Stimulated activated CD8-positive, alpha-beta memory T cell treated with anti-CD3 and anti-CD28 coated beads, Interleukin-12 subunit alpha, Interleukin-12 subunit beta, amount 100 ng/mL, for 24 hours (primary cell): Measurements from ENCODE around the gene CDH2.

Source experiments
- DNase-seq: peaks from one replicate; pipeline ENCODE4 v3.0.0-alpha.2; 2020; ENCODE audit errors: extremely low read depth

Gene CDH2

DNA sequence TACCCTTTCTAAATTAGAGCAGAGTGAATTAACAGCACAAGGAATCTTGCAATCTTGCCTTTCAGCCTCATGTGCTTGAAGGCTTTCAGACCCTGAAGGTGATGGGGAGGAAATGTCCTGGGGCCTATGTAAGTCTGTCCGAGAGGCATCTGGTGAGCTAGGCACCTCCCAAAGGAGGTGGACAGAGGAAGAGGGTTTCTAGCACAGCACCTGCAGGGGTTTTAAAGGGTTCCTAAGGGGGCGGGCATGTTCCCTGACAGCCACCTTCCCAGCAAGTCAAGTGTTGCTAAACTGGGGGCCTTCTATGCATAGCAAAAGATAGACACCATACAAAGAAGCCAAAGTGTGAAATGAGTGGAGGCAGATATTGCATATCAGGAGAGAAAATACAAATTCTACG is 88.5 kb downstream of the CDH2 start:
- DNase-seq, result no peak

DNA sequence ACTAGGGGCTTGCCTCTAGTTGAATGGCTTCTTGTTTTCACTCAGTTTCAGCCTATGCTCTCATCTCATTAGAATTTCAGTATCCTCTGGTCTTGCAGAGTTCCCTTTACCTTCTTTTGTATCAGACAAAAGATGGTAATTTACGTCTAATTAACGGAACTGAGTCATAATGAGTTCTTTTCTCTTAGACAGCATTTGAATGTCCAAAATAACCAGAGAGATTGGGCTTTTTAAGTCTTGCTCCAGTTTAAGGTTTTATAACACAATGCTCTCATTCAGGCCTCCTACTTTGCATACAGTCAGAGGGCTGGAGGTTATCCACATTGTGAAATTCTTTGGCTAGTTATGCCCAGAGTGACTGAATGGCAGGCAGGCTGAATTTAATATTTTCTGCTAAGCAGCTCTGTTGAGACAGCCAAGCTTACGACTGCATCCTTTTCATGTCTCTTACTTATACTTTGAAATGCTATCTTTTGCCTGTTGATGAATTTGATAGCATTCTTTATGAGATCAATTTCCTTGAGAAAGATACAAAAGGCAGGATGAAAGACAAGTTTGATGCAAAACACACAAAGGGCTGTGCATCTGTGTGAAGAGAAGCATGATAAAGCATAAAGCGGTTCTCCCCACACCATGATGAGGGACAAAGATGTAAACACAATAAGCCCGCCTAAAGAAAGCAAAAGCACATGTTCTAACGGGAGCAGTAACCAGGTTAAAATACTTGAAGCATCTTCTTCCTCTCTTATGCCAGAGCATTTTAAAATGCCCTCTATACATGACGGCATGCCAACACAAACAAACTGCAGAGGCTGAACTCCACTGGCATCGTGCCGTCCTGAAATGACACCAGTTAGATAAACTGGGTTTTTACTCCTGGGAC is 90.0 kb downstream of the CDH2 start:
- no peak for DNase-seq

DNA sequence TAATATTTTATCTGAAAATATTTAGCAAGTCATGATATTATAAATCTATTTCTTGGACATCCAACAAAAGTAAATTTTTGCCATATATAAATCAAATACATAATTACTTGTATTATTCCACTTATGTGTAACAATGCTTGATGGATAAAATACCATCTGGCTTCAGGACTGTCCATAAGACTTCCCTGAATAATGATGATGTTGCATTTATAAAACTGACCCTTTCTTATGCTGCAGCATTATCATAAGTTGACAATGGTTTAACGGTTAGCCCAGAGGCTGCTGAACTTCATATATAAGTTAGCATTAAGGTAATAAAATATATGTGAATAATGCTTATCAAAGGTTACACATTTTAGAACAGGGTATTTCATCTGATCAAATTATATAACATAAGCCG is 95.4 kb downstream of the CDH2 start:
- DNase-seq, result no peak

DNA sequence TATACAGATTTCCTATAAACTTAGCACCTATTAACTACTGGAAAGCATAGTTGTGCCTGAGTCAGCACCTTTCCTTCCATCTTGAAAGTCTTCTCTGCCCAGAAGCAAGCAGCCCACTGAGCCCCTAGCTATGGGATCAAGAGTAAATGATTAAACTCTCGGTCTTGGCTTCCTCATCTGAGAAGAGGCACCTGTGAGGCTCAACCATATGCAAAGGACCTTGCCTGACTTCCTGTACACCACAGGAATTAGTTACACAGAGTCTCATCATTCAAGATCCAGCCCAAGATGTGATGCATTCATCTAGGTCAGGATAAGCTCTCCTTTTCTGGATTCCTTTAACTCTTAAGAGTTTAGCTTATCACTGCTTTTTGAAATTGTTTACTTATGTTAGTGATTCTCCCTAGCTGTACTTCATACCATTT is 96.0 kb downstream of the CDH2 start:
- no peak for DNase-seq

DNA sequence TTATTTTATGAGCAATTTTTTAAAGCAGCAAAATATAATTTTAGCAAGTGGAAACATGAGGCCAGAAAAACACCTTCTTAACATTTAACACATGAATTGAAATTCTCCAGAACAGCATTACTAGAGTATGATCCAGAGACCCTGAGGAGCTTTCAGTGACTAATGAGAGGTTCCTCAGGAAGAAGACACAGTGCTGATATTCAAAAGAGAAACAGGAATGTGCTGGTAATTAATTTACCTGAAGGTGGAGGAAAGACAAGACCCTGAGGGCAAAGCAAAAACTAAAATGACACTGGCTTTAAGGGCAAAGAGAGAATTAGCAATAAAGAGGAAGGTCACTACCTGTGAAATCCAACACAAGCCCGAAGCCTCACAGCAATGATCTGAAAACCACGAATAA is 97.0 kb downstream of the CDH2 start:
- DNase-seq, result no peak

DNA sequence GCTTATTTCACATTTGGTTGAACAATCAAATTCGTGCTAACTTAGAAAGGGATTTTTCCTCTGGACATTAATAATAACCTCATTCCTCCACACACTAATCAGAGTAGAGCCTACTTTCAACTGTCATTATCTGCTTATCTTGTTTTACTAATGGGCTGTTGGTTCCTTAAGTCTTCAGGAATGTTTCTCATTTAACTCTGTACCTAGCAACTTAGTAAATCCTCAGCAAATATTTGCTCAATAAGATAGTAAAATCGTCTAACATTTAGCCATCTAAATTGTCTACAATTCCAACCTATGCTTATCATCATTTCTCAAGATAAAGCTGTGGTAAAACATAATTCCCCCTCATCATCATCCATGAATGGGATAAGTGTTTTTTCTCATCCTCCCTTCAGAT is 98.1 kb downstream of the CDH2 start:
- DNase-seq, result no peak

DNA sequence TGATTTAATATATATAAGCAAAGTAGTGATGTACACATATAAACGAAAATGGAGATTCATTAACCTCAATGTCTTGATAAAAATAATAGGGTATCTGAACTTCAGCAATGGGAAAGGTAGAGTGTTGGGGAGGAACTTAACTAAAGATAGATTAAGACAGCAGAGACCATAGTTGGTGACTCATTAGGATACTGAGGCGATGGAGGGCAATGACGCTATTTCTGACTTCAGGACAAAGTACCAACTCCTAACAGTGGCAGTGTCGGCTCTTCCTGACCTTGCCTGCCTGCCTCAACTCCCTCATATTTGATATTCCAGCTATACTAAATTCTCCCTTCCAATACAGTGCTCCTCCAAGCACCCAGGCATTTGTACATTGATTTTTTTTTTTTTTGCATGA is 98.6 kb downstream of the CDH2 start:
- no peak for DNase-seq

DNA sequence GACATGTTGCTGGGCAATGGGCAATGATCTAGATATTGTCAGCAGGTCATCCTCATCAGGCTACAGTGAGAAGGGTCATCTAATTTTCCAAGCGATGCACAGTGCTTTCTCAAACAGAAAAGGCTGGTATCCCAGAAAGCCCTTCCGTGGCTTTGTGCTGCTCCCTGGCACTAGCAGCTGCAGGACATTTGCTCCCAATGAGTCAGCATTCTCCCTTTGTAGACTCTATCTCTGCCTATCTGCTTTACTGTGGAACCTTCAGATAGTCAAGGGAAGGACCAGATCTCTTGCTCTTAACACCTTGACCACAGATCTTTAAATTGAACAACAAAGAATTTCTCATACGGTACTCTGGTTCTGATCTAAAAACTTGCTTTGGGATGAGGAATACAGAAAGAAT is 101.4 kb downstream of the CDH2 start:
- no peak for DNase-seq

DNA sequence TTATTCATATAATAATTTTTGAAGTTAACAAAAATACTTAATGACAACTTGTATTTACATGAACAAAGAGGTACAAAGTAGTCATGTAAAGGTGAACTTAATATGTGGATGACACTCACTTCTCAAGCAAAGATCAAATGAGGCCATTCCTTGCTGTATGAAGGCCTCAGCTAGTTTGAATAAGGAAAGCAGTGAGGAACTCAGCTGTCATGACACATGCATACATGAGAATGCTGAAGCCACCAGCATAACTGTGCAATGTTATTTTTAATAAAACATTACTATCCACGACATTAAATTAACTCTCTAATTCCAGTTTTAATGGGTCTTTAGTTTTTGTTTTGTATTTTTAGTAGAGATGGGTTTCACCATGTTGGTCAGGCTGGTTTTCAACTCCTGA is 102.9 kb downstream of the CDH2 start:
- DNase-seq, result no peak

DNA sequence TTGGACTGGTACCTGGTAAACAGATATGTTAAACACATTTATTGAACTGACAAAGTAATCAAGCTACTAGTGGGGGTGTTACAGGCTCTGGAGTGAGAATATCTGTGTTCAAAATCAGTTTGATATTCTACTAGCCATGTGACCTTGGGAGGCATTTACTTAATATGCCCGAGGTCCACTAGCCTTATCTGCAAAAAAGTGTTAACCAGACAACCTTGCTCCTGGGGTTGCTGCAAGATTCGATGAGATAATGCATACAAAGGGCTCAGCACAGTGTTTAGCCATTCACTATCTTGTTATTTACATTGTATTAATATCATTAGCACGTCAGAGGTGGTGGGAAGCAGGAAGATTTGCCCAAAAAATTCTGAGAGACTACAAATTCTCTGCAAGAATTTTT is 103.3 kb downstream of the CDH2 start:
- no peak for DNase-seq

DNA sequence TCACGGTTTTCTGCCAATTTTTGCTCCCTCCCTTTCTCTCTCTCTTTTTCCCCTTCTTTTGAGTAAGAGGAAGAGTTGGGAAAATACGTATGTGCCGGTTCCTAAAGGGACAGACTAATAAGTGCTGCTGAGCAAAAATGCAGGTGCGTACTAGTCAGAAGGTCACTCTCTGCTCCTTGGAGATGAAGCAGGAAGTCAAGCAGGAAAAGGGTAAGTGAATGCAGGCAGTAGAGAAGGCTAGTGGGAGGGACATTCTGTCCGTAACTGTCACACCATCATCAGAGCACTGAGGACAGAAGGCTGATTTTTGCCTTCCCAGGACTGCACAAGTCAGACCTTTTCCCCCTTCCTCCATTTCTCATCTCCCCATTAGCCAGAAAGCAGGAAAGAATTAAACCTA is 105.7 kb downstream of the CDH2 start:
- DNase-seq, result no peak

DNA sequence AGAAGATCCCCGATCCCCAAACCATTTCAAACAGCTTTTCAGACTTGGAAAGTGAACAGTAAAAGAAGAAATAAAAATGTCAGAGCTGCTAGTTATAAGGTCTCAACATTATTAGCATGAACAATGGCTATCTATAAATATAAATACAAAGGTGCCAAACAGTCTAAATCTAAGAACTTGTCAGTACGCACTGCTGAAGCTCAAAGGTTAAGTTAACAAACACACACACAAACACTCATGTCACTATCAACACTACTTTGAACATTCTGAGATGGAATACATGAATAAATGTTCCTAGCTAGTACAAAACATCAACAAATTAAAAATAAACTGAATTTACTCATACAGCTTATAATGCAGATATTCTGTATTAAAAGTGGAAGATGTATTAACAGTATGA is 108.7 kb downstream of the CDH2 start:
- no peak for DNase-seq

DNA sequence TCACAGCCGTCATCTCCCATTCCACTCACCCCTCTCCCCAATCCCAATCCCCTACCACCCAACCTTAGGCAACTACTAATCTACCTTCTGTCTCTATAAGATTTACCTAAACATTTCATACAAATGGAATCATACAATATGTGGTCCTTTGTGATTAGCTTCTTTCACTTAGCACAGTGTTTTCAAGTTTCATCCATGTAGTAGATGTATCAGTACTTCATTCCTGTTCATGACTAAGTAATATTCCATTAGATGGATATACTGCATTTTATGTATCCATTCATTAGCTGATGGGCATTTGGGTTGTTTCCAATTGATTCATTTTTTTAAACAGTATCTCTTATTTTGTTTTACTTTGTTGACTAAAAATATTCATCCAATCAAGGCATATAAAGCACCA is 109.6 kb downstream of the CDH2 start:
- no peak for DNase-seq

DNA sequence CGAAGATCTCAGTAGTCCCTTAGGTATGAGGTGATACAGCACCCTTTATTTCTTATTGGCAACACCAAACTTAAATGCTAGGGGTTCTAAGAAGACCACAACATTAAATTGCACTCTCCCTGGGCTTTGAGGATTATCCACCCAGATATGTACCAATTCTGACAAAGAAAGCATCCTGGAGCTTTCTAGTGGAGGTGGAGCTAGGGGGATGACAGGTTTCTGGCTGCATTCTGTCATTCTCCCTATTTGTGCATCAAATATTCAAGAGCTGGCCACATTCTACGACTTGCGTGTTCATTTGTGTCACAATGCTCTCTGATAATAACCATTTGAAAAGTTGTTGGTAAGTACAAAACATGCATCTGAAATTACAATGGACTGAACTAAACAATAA is 111.1 kb downstream of the CDH2 start:
- DNase-seq, result no peak

DNA sequence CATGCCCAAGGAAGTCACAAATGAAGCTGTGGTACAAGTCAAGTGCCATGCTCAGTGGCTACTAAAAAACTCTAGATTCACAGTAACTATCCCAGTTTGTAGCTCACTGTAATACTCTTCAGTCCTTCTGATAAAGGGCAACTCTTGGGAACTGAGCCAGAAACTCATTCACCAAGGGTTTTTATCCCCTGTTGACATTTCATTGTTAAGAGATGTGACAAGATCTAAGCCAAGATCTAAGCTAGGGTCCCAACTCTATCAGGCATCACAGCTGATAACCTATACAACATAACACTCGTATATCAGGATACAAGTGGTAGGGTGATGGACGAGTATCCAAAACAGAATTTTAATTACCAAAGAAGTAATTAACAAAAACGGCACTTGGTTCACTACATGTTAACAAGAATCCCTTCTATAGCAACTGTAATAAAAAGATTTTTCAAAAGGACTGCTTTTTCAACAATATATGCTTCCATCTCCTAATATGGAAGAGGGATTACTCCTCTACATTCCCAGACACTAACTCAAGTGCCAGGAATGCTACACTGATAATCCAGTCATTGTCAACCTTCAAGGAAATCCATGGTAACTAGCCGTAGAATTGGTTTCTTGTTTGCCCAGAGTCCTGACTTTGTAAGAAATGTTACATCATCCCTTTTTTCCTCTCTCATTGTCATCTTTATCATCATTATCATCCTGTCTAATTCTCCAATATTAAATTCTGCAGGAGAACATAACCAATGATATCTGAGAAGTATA is 111.7 kb downstream of the CDH2 start:
- no peak for DNase-seq

DNA sequence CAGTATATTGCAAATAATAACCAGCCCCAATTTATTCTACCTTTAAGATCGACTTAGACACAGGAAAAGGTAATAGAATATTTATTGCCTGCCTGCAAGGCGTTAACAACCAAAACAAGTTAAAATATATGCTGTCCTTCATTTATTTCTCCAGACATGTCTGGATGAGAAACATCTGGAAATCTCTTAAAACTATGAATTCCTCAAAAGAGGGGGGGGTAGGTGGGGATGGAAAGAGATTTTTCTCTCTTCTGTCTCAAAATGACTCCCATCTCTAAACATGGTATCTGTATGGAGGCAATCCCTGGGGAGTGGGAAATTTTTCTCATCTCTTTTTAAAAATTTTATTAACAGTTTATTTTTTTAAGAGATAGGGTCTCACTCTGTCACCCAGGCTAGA is 113.0 kb downstream of the CDH2 start:
- no peak for DNase-seq

DNA sequence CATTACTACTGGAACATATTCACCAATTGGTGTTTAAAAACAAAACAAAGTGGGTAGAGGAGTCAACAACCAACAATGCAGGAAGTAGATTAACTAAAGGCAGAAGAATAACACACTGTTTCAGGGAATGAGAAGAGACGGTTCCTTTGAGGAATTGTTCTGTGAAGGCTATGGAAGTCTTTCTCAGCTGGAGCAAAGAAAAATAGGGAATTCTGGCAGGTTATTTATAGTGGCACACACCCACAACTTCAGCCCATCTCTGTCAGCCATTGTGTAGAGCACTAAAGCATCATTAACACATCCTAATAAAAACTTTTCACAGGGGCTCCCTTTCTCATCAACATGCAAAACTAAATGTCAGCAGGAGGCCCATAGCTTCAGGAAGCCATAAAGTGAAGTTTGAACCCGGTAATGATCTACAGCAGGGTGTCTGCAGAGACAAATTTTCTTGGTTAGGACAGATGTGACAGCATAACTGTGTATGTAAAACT is 113.6 kb downstream of the CDH2 start:
- DNase-seq, result no peak

DNA sequence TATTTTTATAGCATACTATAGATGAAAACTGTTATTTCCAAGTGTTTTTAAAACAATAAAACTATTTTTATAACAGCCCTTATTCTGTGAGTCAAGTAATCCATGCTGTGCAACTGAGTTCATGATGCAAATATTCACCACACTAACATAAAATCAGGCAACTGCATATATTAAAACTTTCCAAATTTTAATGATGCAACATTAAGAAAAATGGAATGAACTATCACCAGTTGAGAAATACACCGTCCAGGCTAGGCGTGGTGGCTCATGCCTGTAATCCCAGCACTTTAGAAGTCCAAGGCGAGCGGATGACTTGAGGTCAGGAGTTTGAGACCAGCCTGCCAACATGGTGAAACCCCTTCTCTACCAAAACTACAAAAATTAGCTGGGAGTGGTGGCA is 114.5 kb downstream of the CDH2 start:
- no peak for DNase-seq

DNA sequence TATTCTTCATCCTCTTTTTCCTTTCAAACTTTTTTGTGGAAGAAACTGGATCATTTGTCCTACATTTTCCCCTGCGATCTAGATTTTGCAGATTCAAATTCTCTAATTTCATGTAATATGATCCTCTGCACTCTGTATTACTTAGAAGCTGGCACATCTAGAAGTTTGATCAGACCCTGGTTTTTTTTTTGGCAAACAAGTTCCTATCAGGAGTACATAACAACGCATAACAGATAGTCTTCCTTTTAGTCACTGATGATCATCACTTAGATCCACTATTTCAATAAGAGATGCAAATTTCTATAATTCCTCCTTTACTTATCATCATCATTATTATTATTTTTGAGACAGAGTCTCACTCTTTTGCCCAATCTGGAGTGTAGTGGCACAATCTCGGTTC is 117.1 kb downstream of the CDH2 start:
- no peak for DNase-seq

DNA sequence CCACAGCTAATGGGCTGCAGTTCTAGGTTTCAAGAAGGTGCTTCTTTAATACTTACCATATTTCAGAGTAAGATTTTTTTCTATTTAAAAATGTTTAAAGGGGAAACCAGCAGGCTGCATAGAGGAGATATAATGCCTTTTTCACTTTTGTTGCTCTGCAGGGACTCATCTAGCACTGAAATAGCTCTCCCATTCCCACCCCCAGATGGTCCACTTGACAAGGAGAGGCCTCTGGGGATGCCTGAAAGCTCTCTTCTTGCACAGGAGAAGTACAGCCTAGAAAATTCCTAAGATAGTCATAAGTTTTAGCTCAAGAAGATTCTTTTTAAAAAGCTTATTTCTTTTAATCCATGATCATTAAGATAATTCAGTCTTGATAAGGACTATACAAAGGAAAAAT is 126.4 kb downstream of the CDH2 start:
- no peak for DNase-seq

DNA sequence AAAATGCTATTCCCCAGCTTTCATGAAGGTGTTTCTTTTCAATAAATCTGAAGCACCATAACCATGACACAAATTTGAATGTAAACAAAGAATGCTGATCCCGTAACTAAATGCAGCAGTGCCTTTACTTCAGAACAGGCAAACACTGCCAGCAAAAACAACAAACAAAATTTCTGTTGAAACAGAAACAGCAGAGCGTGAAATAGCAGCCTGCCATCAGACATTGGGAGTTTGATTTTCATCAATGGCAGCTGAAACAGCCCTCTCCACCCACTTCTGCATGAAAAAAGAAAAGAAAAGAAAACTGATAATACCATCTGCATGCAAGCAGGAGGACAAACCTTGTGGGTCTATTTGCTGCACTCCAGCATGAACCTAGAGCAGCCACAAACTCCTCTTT is 128.3 kb downstream of the CDH2 start:
- DNase-seq, result no peak

DNA sequence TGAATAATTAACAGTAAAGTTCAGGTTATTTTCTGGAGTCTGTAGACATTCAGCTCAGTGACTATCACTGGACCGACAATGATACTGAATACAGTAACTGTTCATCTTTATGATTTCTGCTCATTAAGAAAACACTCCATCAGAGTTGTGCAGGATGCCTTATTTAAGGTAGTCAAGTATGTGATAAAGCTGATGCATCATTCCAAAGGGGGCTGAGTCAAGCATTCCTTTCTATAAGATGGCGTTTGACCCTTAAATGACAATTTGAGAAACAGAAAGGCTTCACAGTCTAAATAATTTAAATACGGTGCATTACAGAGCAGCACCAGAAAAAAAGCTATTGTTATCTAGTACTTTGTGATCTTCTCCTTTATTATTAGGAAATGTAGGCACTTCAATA is 131.1 kb downstream of the CDH2 start:
- no peak for DNase-seq

DNA sequence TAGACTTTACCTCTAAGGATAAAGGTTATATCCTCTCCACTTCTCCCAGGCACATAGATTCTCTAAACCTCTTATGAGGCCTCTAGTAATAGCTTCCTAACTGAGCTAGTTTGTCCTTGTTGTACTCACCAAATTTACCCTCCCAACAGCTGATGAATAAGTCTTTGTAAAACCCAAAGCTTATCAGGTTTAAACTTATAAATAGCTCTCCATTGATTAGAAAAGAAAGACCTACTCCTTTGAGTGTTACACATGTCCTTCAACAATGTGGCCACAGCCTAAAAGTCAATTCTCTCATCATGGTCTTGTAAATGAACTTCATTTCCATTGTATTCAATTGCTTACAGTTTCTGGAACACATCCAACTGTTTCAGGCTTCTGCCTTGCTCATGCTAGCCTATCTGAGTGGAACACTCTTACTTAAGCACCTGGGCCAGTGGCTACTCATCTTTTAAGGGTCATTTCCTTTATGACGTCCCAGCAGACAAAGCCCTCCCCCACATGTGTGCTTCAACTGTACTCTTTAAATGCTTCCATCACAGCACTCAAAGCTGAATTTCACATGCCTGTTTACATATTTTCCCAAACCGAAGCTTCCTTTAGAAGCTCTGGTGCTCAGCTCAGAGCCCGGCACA is 131.6 kb downstream of the CDH2 start:
- no peak for DNase-seq
